Ishikawa (cell line): ENCODE results near the gene SLC6A6.

ENCODE experiments used
- CEBPB ChIP-seq: IDR thresholded peaks from 2 replicates; pipeline ENCODE4 v1.6.1; 2012
- CREB1 ChIP-seq: IDR thresholded peaks from 2 replicates; pipeline ENCODE4 v1.6.1; 2012; ENCODE audit warnings: low read depth
- EP300 ChIP-seq: IDR thresholded peaks from 2 replicates; pipeline ENCODE4 v1.6.1; 2012; ENCODE audit warnings: borderline replicate concordance
- FOXM1 ChIP-seq: IDR thresholded peaks from 2 replicates; pipeline ENCODE4 v1.6.1; 2012; ENCODE audit warnings: low read depth, borderline replicate concordance
- MAX ChIP-seq: IDR thresholded peaks from 2 replicates; pipeline ENCODE4 v1.6.1; 2012
- NFIC ChIP-seq: IDR thresholded peaks from 2 replicates; pipeline ENCODE4 v1.6.1; 2012
- RAD21 ChIP-seq: IDR thresholded peaks from 2 replicates; pipeline ENCODE4 v1.6.1; 2012; ENCODE audit warnings: low read depth
- REST ChIP-seq: IDR thresholded peaks from 2 replicates; pipeline ENCODE4 v1.6.1; 2012; ENCODE audit warnings: low read depth, mild to moderate bottlenecking
- TAF1 ChIP-seq: IDR thresholded peaks from 2 replicates; pipeline ENCODE4 v1.6.1; 2012; ENCODE audit warnings: low read depth, mild to moderate bottlenecking
- TCF12 ChIP-seq: IDR thresholded peaks from 2 replicates; pipeline ENCODE4 v1.6.1; 2012; ENCODE audit warnings: low read depth
- TEAD4 ChIP-seq: IDR thresholded peaks from 2 replicates; pipeline ENCODE4 v1.6.1; 2012
- USF1 ChIP-seq: IDR thresholded peaks from 2 replicates; pipeline ENCODE4 v1.6.1; 2012
- YY1 ChIP-seq: IDR thresholded peaks from 2 replicates; pipeline ENCODE4 v1.6.1; 2012; ENCODE audit warnings: low read depth
- ZBTB7A ChIP-seq: IDR thresholded peaks from 2 replicates; pipeline ENCODE4 v1.6.1; 2012; ENCODE audit warnings: low read depth

GRCh38 chr3:14404631-14405359 lies 2.4 kb downstream of the SLC6A6 start:
- TF ChIP-seq TCF12 (no peak), MAX (no peak), CREB1 (no peak), NFIC (no peak), RAD21 (no peak), YY1 (no peak), CEBPB (no peak), REST (no peak), EP300 (no peak), TAF1 (no peak), FOXM1 (no peak), USF1 (no peak), TEAD4 (no peak), ZBTB7A (no peak)
